Uterus (tissue), 2 donors: Measurements from ENCODE around the gene SLX4IP.
"Not testable (repeated sequence)": the region's sequence is repeated elsewhere in the genome, so short reads cannot be mapped to it uniquely, and the experiment has no call there.

ENCODE experiments used
- POLR2A ChIP-seq, 2 donors: fragments of 450-650 bp; IDR thresholded peaks; one replicate each; pipeline ENCODE4 v1.6.1; 2016; ENCODE audit warnings: antibody characterized with exemption in 2 of 2, mild to moderate bottlenecking in 1 of 2, moderate library complexity in 1 of 2
- TF ChIP-seq, protein P1 (sequence below), 4 experiments: fragments of 200-600 bp in 2 of 4; fragments of 450-650 bp in 2 of 4; sonication (generic) in 2 of 4; IDR thresholded peaks; one replicate each; pipeline ENCODE4 v1.5.1; 2016 to 2019; ENCODE audit warnings: antibody characterized with exemption in 4 of 4, mild to moderate bottlenecking in 2 of 4, moderate library complexity in 1 of 4

DNA sequence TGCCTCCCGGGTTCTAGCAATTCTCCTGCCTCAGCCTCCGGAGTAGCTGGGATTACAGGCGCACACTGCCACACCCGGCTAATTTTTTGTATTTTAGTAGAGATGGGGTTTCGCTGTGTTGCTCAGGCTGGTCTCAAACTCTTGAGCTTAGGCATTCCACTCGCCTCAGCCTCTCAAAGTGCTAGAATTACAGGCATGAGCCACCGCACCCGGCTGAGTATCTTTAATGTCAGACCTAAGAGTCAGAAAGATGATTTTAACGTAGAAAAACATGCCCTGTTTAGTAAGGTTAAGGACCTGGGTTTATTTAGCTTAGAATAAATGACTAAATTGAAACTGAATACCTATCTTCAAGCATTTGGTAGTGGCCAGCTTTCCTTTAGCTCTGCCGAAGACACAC, 155.3 kb downstream of the SLX4IP start:
- TF ChIP-seq POLR2A (IDR thresholded peaks at IDR 0.05) = not testable (repeated sequence)
- TF ChIP-seq, protein P1, sequence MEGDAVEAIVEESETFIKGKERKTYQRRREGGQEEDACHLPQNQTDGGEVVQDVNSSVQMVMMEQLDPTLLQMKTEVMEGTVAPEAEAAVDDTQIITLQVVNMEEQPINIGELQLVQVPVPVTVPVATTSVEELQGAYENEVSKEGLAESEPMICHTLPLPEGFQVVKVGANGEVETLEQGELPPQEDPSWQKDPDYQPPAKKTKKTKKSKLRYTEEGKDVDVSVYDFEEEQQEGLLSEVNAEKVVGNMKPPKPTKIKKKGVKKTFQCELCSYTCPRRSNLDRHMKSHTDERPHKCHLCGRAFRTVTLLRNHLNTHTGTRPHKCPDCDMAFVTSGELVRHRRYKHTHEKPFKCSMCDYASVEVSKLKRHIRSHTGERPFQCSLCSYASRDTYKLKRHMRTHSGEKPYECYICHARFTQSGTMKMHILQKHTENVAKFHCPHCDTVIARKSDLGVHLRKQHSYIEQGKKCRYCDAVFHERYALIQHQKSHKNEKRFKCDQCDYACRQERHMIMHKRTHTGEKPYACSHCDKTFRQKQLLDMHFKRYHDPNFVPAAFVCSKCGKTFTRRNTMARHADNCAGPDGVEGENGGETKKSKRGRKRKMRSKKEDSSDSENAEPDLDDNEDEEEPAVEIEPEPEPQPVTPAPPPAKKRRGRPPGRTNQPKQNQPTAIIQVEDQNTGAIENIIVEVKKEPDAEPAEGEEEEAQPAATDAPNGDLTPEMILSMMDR (IDR thresholded peaks at IDR 0.05) = not testable (repeated sequence)
